Right cardiac atrium (tissue), 5 donors: Measurements from ENCODE around the gene DNAJB14. TPM values are rescaled to one million over a fixed set of nuclear protein-coding genes. Genes with fewer than 3 reads are reported as not detected.

Source experiments
- ATAC-seq, 2 donors: fragments of 200-7000 bp; cut with Tn5 transposase; one replicate each; pipeline versions ENCODE4 v1.8.0 to v1.9.1; 2020; ENCODE audit warnings: moderate library complexity in 2 of 2, mild to moderate bottlenecking in 1 of 2
- DNase-seq, 3 donors: peaks; one replicate each; pipeline ENCODE4 v3.0.0-alpha.2; 2020
- H3K27ac ChIP-seq: one replicate; pipeline ENCODE4 v1.5.1; 2013; ENCODE audit warnings: mild to moderate bottlenecking, low read length, control low read depth, moderate library complexity
- H3K27me3 ChIP-seq: one replicate; pipeline ENCODE4 v1.6.1; 2013; ENCODE audit not compliant: control insufficient read depth, insufficient read depth
- H3K4me1 ChIP-seq: one replicate; pipeline ENCODE4 v1.6.1; 2013; ENCODE audit warnings: low read length; ENCODE audit not compliant: control insufficient read depth, insufficient read depth
- H3K4me3 ChIP-seq: one replicate; pipeline ENCODE4 v1.5.1; 2013; ENCODE audit warnings: low read length, control low read depth
- H3K9me3 ChIP-seq: one replicate; pipeline ENCODE4 v1.6.1; 2013; ENCODE audit warnings: low read length; ENCODE audit not compliant: control insufficient read depth
- WGBS: extraction: QIAGEN DNeasy Blood & Tissue Kit; methylation state at CpG from one replicate; pipeline ENCODE4 v1.1.7; 2013; 5-methylcytosine and 5-hydroxymethylcytosine counted together
- intact Hi-C, 4 donors: fragments of 100-400 bp; cut with DNase I; formaldehyde crosslinking; loops; one replicate each; pipeline versions ENCODE4 v1.11.0 to v1.14.0; 2022 to 2023
- polyA plus RNA-seq: library from polyadenylated mRNA; stranded (reverse); fragments of 200-250 nt; gene quantifications from one replicate; pipeline ENCODE4 v1.2.3, GENCODE V29; 2013
- total RNA-seq, 4 donors: library from RNA; stranded (reverse); fragmentation: NEBNext Ultra II Directional; extraction: Animal tissue kit (Norgen Biotek cat#: 25700); gene quantifications; one replicate each; pipeline ENCODE4 v1.2.1, GENCODE V29; 2021
- donor health status: healthy with polysubstance abuse.
- donor health status: DM: no; HTN: yes; CAD: no.
- donor health status: DM: no; HTN: no; CAD: no.
- donor health status: DM: no; HTN: yes; CAD: no; lungs with severe emphysema.
- donor health status: DM: yes; HTN: yes; CAD: no.

DNAJB14 gene
- total and polyA plus RNA-seq, 5 donors, result 6.5 to 29.0 (median 26.4) TPM

GRCh38 chr4:99943904-99944437 lies 2.4 kb downstream of the DNAJB14 start:
- Histone ChIP-seq H3K4me3 (no peak overlapping the region), H3K27me3 (no peaks in the 10 kb centered on the region), H3K9me3 (no peaks in the 10 kb centered on the region), H3K4me1 (no peaks in the 10 kb centered on the region), H3K27ac (no peak overlapping the region)
- ATAC-seq (no peak), DNase-seq (no peak)
- intact Hi-C loops, result loop anchor here (10.0 kb wide), 2 partner anchors 49 to 379 kb away; partner anchors contain the start of genes LAMTOR3 (in 3 of the 4) and TRMT10A (in 1 of the 4)
- WGBS, result 90% methylated on average over 2 of the region's 2 CpGs

- DNase-seq, result no peak
- Histone ChIP-seq H3K9me3 (no peaks in the 10 kb centered on the region), H3K27ac (no peak overlapping the region), H3K4me1 (no peaks in the 10 kb centered on the region), H3K27me3 (no peaks in the 10 kb centered on the region), H3K4me3 (no peak overlapping the region)
- WGBS, result 95% methylated on average over 3 of the region's 3 CpGs
- intact Hi-C loops, result no loop called here
- ATAC-seq, result no peak
Measured at GRCh38 chr4:99938243-99938753, 8.1 kb downstream of the DNAJB14 start.

GRCh38 chr4:99934891-99935290 lies 11.5 kb downstream of the DNAJB14 start:
- H3K27me3 ChIP-seq, result no peaks in the 10 kb centered on the region
- H3K27ac ChIP-seq, result no peak overlapping the region
- DNase-seq (no peak), ATAC-seq (no peak)
- intact Hi-C loops, result no loop called here
- no peaks in the 10 kb centered on the region for H3K4me1 ChIP-seq
- no peak overlapping the region for H3K4me3 ChIP-seq
- H3K9me3 ChIP-seq, result no peaks in the 10 kb centered on the region

GRCh38 chr4:99927566-99927965 lies 18.9 kb downstream of the DNAJB14 start:
- DNase-seq (no peak), ATAC-seq (no peak)
- Histone ChIP-seq H3K4me3 (no peak overlapping the region), H3K9me3 (no peaks in the 10 kb centered on the region), H3K27me3 (no peaks in the 10 kb centered on the region), H3K27ac (no peak overlapping the region), H3K4me1 (no peaks in the 10 kb centered on the region)
- WGBS, result 77% methylated on average over 2 of the region's 2 CpGs
- intact Hi-C loops, result no loop called here

- H3K27me3 ChIP-seq, result no peaks in the 10 kb centered on the region
- DNase-seq, result no peak
- 96% methylated on average over 3 of the region's 3 CpGs for WGBS
- no peaks in the 10 kb centered on the region for H3K9me3 ChIP-seq
- H3K4me1 ChIP-seq, result no peaks in the 10 kb centered on the region
- intact Hi-C loops, result no loop called here
- no peak overlapping the region for H3K27ac ChIP-seq
- ATAC-seq, result no peak
- H3K4me3 ChIP-seq, result no peak overlapping the region
Measured at GRCh38 chr4:99921174-99921573, 25.2 kb downstream of the DNAJB14 start.

- Histone ChIP-seq H3K27ac (no peak overlapping the region), H3K4me1 (no peaks in the 10 kb centered on the region), H3K4me3 (no peak overlapping the region), H3K9me3 (no peaks in the 10 kb centered on the region), H3K27me3 (no peaks in the 10 kb centered on the region)
- ATAC-seq (peak in 1 of 2 donors; percentile 55), DNase-seq (no peak)
- intact Hi-C loops, result no loop called here
- WGBS, result 99% methylated on average over 2 of the region's 2 CpGs
Measured at GRCh38 chr4:99918656-99919055, 27.8 kb downstream of the DNAJB14 start.

GRCh38 chr4:99917575-99917974 lies 28.8 kb downstream of the DNAJB14 start:
- DNase-seq, result no peak
- Histone ChIP-seq H3K27ac (no peak overlapping the region), H3K27me3 (no peaks in the 10 kb centered on the region), H3K9me3 (no peaks in the 10 kb centered on the region), H3K4me3 (no peak overlapping the region), H3K4me1 (no peaks in the 10 kb centered on the region)
- intact Hi-C loops, result no loop called here
- WGBS, result 98% methylated on average over 3 of the region's 3 CpGs
- ATAC-seq, result no peak

- ATAC-seq, result no peak
- H3K27ac ChIP-seq, result no peak overlapping the region
- no peaks in the 10 kb centered on the region for H3K27me3 ChIP-seq
- no peaks in the 10 kb centered on the region for H3K4me1 ChIP-seq
- WGBS, result 88% methylated on average over 2 of the region's 2 CpGs
- H3K4me3 ChIP-seq, result no peak overlapping the region
- H3K9me3 ChIP-seq, result no peaks in the 10 kb centered on the region
- intact Hi-C loops, result no loop called here
- DNase-seq, result no peak
Measured at GRCh38 chr4:99915449-99915848, 31.0 kb downstream of the DNAJB14 start.

GRCh38 chr4:99894998-99895397 lies 51.4 kb downstream of the DNAJB14 start:
- DNase-seq (peak in 2 of 3 donors; percentile 32 to 33), ATAC-seq (no peak)
- Histone ChIP-seq H3K9me3 (no peaks in the 10 kb centered on the region), H3K27me3 (no peaks in the 10 kb centered on the region), H3K4me3 (peak overlapping the region; percentile 94), H3K27ac (peak overlapping the region; percentile 75), H3K4me1 (peaks cover 2% of the 10 kb centered on the region)
- intact Hi-C loops, result loop anchor here (5.0 to 10.0 kb wide), 3 partner anchors 50 to 330 kb away; partner anchors contain the start of genes DNAJB14 (in 4 of the 4) and TRMT10A (in 1 of the 4)
- WGBS, result 96% methylated on average over 16 of the region's 16 CpGs

GRCh38 chr4:99894161-99894997 lies 52.0 kb downstream of the DNAJB14 start, which contains the start of gene LAMTOR3:
Gene LAMTOR3, minus strand, starts transcription at chr4:99894427. Its CDS starts 464 bp downstream, at chr4:99893963.
- DNase-seq (peak; percentile 92 to 96 (median 96)), ATAC-seq (peak; percentile 99)
- H3K4me3 ChIP-seq, result peak within 1 kb of the TSS; percentile 94
- peaks cover 2% of the 10 kb centered on the region for H3K4me1 ChIP-seq
- no peaks in the 10 kb centered on the region for H3K27me3 ChIP-seq
- WGBS, result 3% methylated on average over 39 of the region's 40 CpGs
- intact Hi-C loops, result loop anchor here (5.0 to 10.0 kb wide), 3 partner anchors 50 to 330 kb away; partner anchors contain the start of genes DNAJB14 (in 4 of the 4) and TRMT10A (in 1 of the 4)
- H3K27ac ChIP-seq, result peak within 1 kb of the TSS; percentile 89
- H3K9me3 ChIP-seq, result no peaks in the 10 kb centered on the region

- no peaks in the 10 kb centered on the region for H3K9me3 ChIP-seq
- H3K4me1 ChIP-seq, result peaks cover 2% of the 10 kb centered on the region
- WGBS, result 2% methylated on average over 12 of the region's 12 CpGs
- ATAC-seq (no peak), DNase-seq (no peak)
- H3K27me3 ChIP-seq, result no peaks in the 10 kb centered on the region
- intact Hi-C loops, result loop anchor here (5.0 to 10.0 kb wide), 3 partner anchors 51 to 329 kb away; partner anchors contain the start of genes DNAJB14 (in 4 of the 4) and TRMT10A (in 1 of the 4)
- peak overlapping the region; percentile 94 for H3K4me3 ChIP-seq
- H3K27ac ChIP-seq, result peak overlapping the region; percentile 89
Measured at GRCh38 chr4:99893839-99894160, 52.6 kb downstream of the DNAJB14 start.
